HCT116 (cell line): ENCODE data around the gene DNM3. TPM values are rescaled to one million over a fixed set of nuclear protein-coding genes. Genes with fewer than 3 reads are reported as not detected.

Experiments used
- ATAC-seq: fragments of 200-7000 bp; cut with Tn5 transposase; 2 replicates; pipeline ENCODE4 v1.9.1; 2020; ENCODE audit warnings: mild to moderate bottlenecking, moderate library complexity
- BruUV-seq: library from RNA; stranded (reverse); fragments of 400-500 nt; replicated peaks from 2 replicates; lab custom pipeline; 2021; lab: Mats Ljungman, UMichigan
- CTCF ChIA-PET: fragments of 300-600 bp; sonication (Branson Sonifier 250); formaldehyde crosslinking; loops from one replicate; lab custom pipeline; 2021; ENCODE audit warnings: antibody characterized with exemption; lab: Charles Lee
- POLR2A ChIA-PET: fragments of 300-600, 350-600 bp; sonication (Branson Sonifier 250); formaldehyde crosslinking; loops from one replicate; lab custom pipeline; 2021; ENCODE audit warnings: antibody characterized with exemption; lab: Charles Lee
- RAD21 ChIA-PET, 2 experiments: fragments of 300-600 bp; sonication (Branson Sonifier 250); formaldehyde crosslinking; loops; one replicate each; lab custom pipeline; 2023; ENCODE audit warnings: low total read pairs in 2 of 2; ENCODE audit not compliant: uncharacterized antibody in 2 of 2, unreplicated experiment in 2 of 2, low non-redundant PET in 1 of 2; lab: Charles Lee
- DNase-seq: peaks from one replicate; pipeline ENCODE4 v3.0.0-alpha.2; 2010; ENCODE audit warnings: low read depth, low spot score
- H2AFZ ChIP-seq: fragments of 200-600 bp; shearing (Covaris generic), sonication (generic); 2 replicates; pipeline ENCODE4 v1.6.1; 2017; ENCODE audit warnings: low read depth, mixed run types, mixed read lengths, antibody characterized with exemption, low read length; ENCODE audit not compliant: poor library complexity, severe bottlenecking
- H3K27ac ChIP-seq: 2 replicates; pipeline ENCODE4 v1.5.1; 2012; ENCODE audit warnings: low read depth, low read length
- H3K27me3 ChIP-seq: fragments of 200-600 bp; sonication (generic); 2 replicates; pipeline ENCODE4 v1.6.1; 2016; ENCODE audit warnings: mixed run types, low read length, mixed read lengths; ENCODE audit not compliant: insufficient read depth
- H3K36me3 ChIP-seq, 2 experiments: fragments of 200-500 bp in 1 of 2; fragments of 200-600 bp in 1 of 2; sonication (Bioruptor generic) in 1 of 2; sonication (generic) in 1 of 2; 2 replicates each; pipeline versions ENCODE4 v1.5.1 to v1.6.1; 2014 to 2016; ENCODE audit warnings: low read length in 2 of 2, inconsistent platforms in 1 of 2, mixed read lengths in 1 of 2, mixed run types in 1 of 2; ENCODE audit not compliant: insufficient read depth in 2 of 2, control insufficient read depth in 1 of 2
- H3K4me1 ChIP-seq, 2 experiments: fragments of 200-600 bp in 1 of 2; sonication (generic) in 1 of 2; 2 replicates each; pipeline versions ENCODE4 v1.5.1 to v1.6.1; 2012 to 2017; ENCODE audit warnings: low read length in 2 of 2, inconsistent platforms in 1 of 2, mild to moderate bottlenecking in 1 of 2, mixed read lengths in 1 of 2, mixed run types in 1 of 2, moderate library complexity in 1 of 2; ENCODE audit not compliant: insufficient read depth in 2 of 2, control insufficient read depth in 1 of 2
- H3K4me2 ChIP-seq: fragments of 200-600 bp; sonication (generic); 2 replicates; pipeline ENCODE4 v1.6.1; 2017; ENCODE audit warnings: mixed run types, low read length, mixed read lengths
- H3K4me3 ChIP-seq, 2 experiments: fragments of 200-600 bp in 1 of 2; sonication (generic) in 1 of 2; replicated peaks in 1 of 2; 2 replicates each; pipeline ENCODE4 v1.5.1; 2011 to 2016; ENCODE audit warnings: low read length in 2 of 2, control low read depth in 1 of 2, low read depth in 1 of 2, mild to moderate bottlenecking in 1 of 2, mixed read lengths in 1 of 2, mixed run types in 1 of 2
- H3K79me2 ChIP-seq: fragments of 200-600 bp; sonication (generic); 2 replicates; pipeline ENCODE4 v1.6.1; 2017; ENCODE audit warnings: mild to moderate bottlenecking, mixed run types, low read length, moderate library complexity, mixed read lengths; ENCODE audit not compliant: insufficient read depth
- H3K9ac ChIP-seq: fragments of 200-600 bp; sonication (generic); 2 replicates; pipeline ENCODE4 v1.6.1; 2016; ENCODE audit warnings: low read length, mixed read lengths
- H3K9me2 ChIP-seq: fragments of 200-600 bp; sonication (generic), shearing (Covaris generic); 2 replicates; pipeline ENCODE4 v1.6.1; 2017; ENCODE audit warnings: mixed run types, mild to moderate bottlenecking, moderate library complexity; ENCODE audit not compliant: insufficient read depth
- H3K9me3 ChIP-seq, 2 experiments: fragments of 200-500 bp in 1 of 2; fragments of 200-600 bp in 1 of 2; sonication (Bioruptor generic) in 1 of 2; sonication (generic) in 1 of 2; 2 replicates each; pipeline ENCODE4 v1.6.1; 2014 to 2017; ENCODE audit warnings: low read length in 2 of 2, mixed read lengths in 2 of 2, inconsistent platforms in 1 of 2, low read depth in 1 of 2, mild to moderate bottlenecking in 1 of 2, mixed run types in 1 of 2, moderate library complexity in 1 of 2; ENCODE audit not compliant: control insufficient read depth in 1 of 2, insufficient read depth in 1 of 2
- H4K20me1 ChIP-seq: fragments of 200-600 bp; sonication (generic), shearing (Covaris generic); 2 replicates; pipeline ENCODE4 v1.6.1; 2017; ENCODE audit warnings: mixed run types, mild to moderate bottlenecking, moderate library complexity; ENCODE audit not compliant: insufficient read depth
- CBX3 ChIP-seq: IDR thresholded peaks from 2 replicates; pipeline ENCODE4 v1.6.1; 2012; ENCODE audit warnings: low read depth
- CEBPB ChIP-seq: IDR thresholded peaks from 2 replicates; pipeline ENCODE4 v1.6.1; 2012; ENCODE audit warnings: low read depth
- EGR1 ChIP-seq: IDR thresholded peaks from 2 replicates; pipeline ENCODE4 v1.6.1; 2012; ENCODE audit warnings: low read depth
- ELF1 ChIP-seq: IDR thresholded peaks from 2 replicates; pipeline ENCODE4 v1.6.1; 2012; ENCODE audit warnings: low read depth, borderline replicate concordance
- EZH2 ChIP-seq: fragments of 200-600 bp; sonication (generic); IDR thresholded peaks from 2 replicates; pipeline ENCODE4 v1.6.1; 2017; ENCODE audit warnings: antibody characterized with exemption, mixed run types
- EZH2phosphoT487 ChIP-seq: fragments of 200-600 bp; IDR thresholded peaks from 2 replicates; pipeline ENCODE4 v1.6.1; 2018; ENCODE audit warnings: antibody characterized with exemption, borderline replicate concordance
- FOSL1 ChIP-seq: IDR thresholded peaks from 2 replicates; pipeline ENCODE4 v1.6.1; 2012; ENCODE audit warnings: low read depth
- JUND ChIP-seq: IDR thresholded peaks from 2 replicates; pipeline ENCODE4 v1.6.1; 2012
- POLR2A ChIP-seq: IDR thresholded peaks from 2 replicates; pipeline ENCODE4 v1.7.0; 2011; ENCODE audit warnings: borderline replicate concordance; ENCODE audit not compliant: insufficient read depth, insufficient read length; ENCODE audit errors: extremely low read depth
- POLR2AphosphoS5 ChIP-seq: IDR thresholded peaks from 2 replicates; pipeline ENCODE4 v1.6.1; 2011; ENCODE audit warnings: mild to moderate bottlenecking, low read depth, low read length, moderate library complexity
- RAD21 ChIP-seq: IDR thresholded peaks from 2 replicates; pipeline ENCODE4 v1.6.1; 2012; ENCODE audit warnings: low read depth, mild to moderate bottlenecking
- SRF ChIP-seq: IDR thresholded peaks from 2 replicates; pipeline ENCODE4 v1.6.1; 2012; ENCODE audit warnings: low read depth
- ZFX ChIP-seq: fragments of 450-650 bp; IDR thresholded peaks from 2 replicates; pipeline ENCODE4 v1.6.1; 2017
- ZNF274 ChIP-seq: fragments of 200-500 bp; sonication (Bioruptor generic); IDR thresholded peaks from 2 replicates; pipeline ENCODE4 v1.6.1; 2014; ENCODE audit warnings: mild to moderate bottlenecking, low read depth, low read length, inconsistent platforms
- intact Hi-C: fragments of 100-400 bp; cut with micrococcal nuclease; formaldehyde crosslinking; loops from 2 replicates; pipeline ENCODE4 v1.10.0; 2022
- total RNA-seq: library from RNA; stranded (reverse); gene quantifications from one replicate; pipeline ENCODE4 v1.2.1, GENCODE V29; 2021; ENCODE audit not compliant: unreplicated experiment
- TF ChIP-seq, protein P1 (sequence below): IDR thresholded peaks from 2 replicates; pipeline ENCODE4 v1.6.1; 2011; ENCODE audit warnings: mild to moderate bottlenecking, low read length, moderate library complexity; ENCODE audit not compliant: insufficient replicate concordance; ENCODE audit errors: extremely low read depth
- TF ChIP-seq, protein P2 (sequence below): IDR thresholded peaks from 2 replicates; pipeline ENCODE4 v1.6.1; 2012; ENCODE audit warnings: low read depth
- TF ChIP-seq, protein P3 (sequence below), 3 experiments: fragments of 200-600 bp in 1 of 3; sonication (generic) in 1 of 3; IDR thresholded peaks in 2 of 3; conservative IDR thresholded peaks in 1 of 3; 2 replicates each; pipeline ENCODE4 v1.5.1; 2012 to 2017; ENCODE audit warnings: low read depth in 2 of 3, low read length in 2 of 3, antibody characterized with exemption in 1 of 3, borderline replicate concordance in 1 of 3, control low read depth in 1 of 3, mild to moderate bottlenecking in 1 of 3, mixed read lengths in 1 of 3, mixed run types in 1 of 3, moderate library complexity in 1 of 3; ENCODE audit not compliant: insufficient read depth in 1 of 3
- TF ChIP-seq, protein P4 (sequence below): IDR thresholded peaks from 2 replicates; pipeline ENCODE4 v1.6.1; 2012
- TF ChIP-seq, protein P5 (sequence below): IDR thresholded peaks from 2 replicates; pipeline ENCODE4 v1.6.1; 2012

DNM3 gene
- total RNA-seq, 1 experiment from 2014 or later: 3.1 TPM

DNA sequence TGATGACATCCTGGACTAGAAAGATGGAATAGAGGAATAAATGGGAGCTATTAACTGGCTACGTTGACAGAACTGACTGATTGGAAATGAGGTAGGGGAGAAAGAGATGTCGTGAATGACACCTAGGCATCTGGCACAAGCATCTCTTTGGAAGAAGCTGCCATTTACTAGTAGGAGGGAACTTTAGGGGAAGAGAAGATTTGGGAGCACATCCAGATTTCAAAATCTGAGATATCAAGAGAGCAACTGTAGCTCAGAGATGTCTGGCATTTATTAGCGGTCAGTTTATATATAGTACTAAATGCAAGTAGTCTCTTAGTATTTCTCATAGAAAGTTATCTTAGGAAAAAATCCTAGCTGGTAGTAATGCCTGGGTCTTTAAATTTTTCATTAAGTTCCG lies 447.3 kb downstream of the DNM3 start:
- DNase-seq (no peak), ATAC-seq (no peak)
- no peak overlapping the region for H2AFZ ChIP-seq
- no peaks in the 10 kb centered on the region for H3K79me2 ChIP-seq
- H3K36me3 ChIP-seq: no peaks in the 10 kb centered on the region
- CTCF ChIA-PET: no interaction called here
- RAD21 ChIA-PET: no interaction called here
- H4K20me1 ChIP-seq: no peaks in the 10 kb centered on the region
- H3K9me3 ChIP-seq: no peaks in the 10 kb centered on the region
- H3K9ac ChIP-seq: no peak overlapping the region
- no peaks in the 10 kb centered on the region for H3K27me3 ChIP-seq
- no peak overlapping the region for H3K4me3 ChIP-seq
- no peaks in the 10 kb centered on the region for H3K9me2 ChIP-seq
- BruUV-seq: no TSS peak
- H3K4me2 ChIP-seq: no peak overlapping the region
- TF ChIP-seq EZH2phosphoT487 (no peak), POLR2A (no peak), EZH2 (no peak), FOSL1 (no peak), RAD21 (no peak), ZFX (no peak), ELF1 (no peak), SRF (no peak), POLR2AphosphoS5 (no peak), JUND (no peak), CBX3 (no peak), CEBPB (no peak), ZNF274 (no peak), EGR1 (no peak)
- TF ChIP-seq, protein P1, sequence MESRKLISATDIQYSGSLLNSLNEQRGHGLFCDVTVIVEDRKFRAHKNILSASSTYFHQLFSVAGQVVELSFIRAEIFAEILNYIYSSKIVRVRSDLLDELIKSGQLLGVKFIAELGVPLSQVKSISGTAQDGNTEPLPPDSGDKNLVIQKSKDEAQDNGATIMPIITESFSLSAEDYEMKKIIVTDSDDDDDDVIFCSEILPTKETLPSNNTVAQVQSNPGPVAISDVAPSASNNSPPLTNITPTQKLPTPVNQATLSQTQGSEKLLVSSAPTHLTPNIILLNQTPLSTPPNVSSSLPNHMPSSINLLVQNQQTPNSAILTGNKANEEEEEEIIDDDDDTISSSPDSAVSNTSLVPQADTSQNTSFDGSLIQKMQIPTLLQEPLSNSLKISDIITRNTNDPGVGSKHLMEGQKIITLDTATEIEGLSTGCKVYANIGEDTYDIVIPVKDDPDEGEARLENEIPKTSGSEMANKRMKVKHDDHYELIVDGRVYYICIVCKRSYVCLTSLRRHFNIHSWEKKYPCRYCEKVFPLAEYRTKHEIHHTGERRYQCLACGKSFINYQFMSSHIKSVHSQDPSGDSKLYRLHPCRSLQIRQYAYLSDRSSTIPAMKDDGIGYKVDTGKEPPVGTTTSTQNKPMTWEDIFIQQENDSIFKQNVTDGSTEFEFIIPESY: no peak
- TF ChIP-seq, protein P2, sequence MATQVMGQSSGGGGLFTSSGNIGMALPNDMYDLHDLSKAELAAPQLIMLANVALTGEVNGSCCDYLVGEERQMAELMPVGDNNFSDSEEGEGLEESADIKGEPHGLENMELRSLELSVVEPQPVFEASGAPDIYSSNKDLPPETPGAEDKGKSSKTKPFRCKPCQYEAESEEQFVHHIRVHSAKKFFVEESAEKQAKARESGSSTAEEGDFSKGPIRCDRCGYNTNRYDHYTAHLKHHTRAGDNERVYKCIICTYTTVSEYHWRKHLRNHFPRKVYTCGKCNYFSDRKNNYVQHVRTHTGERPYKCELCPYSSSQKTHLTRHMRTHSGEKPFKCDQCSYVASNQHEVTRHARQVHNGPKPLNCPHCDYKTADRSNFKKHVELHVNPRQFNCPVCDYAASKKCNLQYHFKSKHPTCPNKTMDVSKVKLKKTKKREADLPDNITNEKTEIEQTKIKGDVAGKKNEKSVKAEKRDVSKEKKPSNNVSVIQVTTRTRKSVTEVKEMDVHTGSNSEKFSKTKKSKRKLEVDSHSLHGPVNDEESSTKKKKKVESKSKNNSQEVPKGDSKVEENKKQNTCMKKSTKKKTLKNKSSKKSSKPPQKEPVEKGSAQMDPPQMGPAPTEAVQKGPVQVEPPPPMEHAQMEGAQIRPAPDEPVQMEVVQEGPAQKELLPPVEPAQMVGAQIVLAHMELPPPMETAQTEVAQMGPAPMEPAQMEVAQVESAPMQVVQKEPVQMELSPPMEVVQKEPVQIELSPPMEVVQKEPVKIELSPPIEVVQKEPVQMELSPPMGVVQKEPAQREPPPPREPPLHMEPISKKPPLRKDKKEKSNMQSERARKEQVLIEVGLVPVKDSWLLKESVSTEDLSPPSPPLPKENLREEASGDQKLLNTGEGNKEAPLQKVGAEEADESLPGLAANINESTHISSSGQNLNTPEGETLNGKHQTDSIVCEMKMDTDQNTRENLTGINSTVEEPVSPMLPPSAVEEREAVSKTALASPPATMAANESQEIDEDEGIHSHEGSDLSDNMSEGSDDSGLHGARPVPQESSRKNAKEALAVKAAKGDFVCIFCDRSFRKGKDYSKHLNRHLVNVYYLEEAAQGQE: no peak
- TF ChIP-seq, protein P3, sequence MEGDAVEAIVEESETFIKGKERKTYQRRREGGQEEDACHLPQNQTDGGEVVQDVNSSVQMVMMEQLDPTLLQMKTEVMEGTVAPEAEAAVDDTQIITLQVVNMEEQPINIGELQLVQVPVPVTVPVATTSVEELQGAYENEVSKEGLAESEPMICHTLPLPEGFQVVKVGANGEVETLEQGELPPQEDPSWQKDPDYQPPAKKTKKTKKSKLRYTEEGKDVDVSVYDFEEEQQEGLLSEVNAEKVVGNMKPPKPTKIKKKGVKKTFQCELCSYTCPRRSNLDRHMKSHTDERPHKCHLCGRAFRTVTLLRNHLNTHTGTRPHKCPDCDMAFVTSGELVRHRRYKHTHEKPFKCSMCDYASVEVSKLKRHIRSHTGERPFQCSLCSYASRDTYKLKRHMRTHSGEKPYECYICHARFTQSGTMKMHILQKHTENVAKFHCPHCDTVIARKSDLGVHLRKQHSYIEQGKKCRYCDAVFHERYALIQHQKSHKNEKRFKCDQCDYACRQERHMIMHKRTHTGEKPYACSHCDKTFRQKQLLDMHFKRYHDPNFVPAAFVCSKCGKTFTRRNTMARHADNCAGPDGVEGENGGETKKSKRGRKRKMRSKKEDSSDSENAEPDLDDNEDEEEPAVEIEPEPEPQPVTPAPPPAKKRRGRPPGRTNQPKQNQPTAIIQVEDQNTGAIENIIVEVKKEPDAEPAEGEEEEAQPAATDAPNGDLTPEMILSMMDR (IDR thresholded peaks at IDR 0.05 in 2 of 3, conservative IDR thresholded peaks at IDR 0.05 in 1 of 3; ENCODE audit: borderline replicate concordance in 1 of 3, insufficient read depth in 1 of 3, low read depth in 2 of 3, low read length in 2 of 3): no peak
- TF ChIP-seq, protein P4, sequence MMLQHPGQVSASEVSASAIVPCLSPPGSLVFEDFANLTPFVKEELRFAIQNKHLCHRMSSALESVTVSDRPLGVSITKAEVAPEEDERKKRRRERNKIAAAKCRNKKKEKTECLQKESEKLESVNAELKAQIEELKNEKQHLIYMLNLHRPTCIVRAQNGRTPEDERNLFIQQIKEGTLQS: no peak
- TF ChIP-seq, protein P5, sequence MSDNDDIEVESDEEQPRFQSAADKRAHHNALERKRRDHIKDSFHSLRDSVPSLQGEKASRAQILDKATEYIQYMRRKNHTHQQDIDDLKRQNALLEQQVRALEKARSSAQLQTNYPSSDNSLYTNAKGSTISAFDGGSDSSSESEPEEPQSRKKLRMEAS: no peak
- intact Hi-C loops: no loop called here
- POLR2A ChIA-PET: no interaction called here
- no peak overlapping the region for H3K27ac ChIP-seq
- H3K4me1 ChIP-seq: no peaks in the 10 kb centered on the region
